ENCODE results near the gene PRDM16.

Gene PRDM16

DNA sequence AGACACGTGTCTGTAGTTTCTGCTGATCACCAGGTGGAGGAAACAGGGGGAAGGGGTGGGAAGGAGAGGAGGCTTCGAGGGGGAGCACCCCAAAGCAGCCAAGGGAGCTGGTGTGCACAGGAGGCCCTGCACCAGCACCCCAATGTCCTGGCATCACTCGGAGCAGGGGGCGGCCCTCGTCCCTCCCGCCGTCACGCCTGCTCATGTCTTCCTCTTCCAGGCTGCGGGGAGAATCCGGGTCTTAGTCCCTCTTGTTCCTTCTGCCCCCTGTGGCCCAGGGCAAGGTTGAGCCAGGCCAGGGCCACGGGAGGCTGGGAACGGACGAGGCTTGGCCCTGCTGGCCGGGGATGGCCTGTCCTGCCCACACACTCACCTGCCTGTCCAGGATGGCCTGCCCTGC, 364.1 kb downstream of the PRDM16 start:
- Histone ChIP-seq H3K9me3 (ENCODE audit: control insufficient read depth in 2 of 2, low read length in 2 of 2) (no peaks in the 10 kb centered on the region), H3K36me3 (ENCODE audit: control insufficient read depth in 2 of 2, insufficient read depth in 2 of 2, low read length in 2 of 2) (no peaks in the 10 kb centered on the region), H3K4me3 (ENCODE audit: low read length in 2 of 2) (no peak overlapping the region), H3K9ac (ENCODE audit: low read depth in 1 of 2, low read length in 2 of 2) (no peak overlapping the region), H3K27me3 (ENCODE audit: control insufficient read depth in 2 of 2, insufficient read depth in 2 of 2, low read length in 2 of 2) (peaks cover 0 to 2% of the 10 kb centered on the region in 2 donors), H3K4me1 (ENCODE audit: control insufficient read depth in 2 of 2, insufficient read depth in 2 of 2, low read length in 2 of 2) (no peaks in the 10 kb centered on the region), H3K27ac (ENCODE audit: low read depth in 2 of 2, low read length in 2 of 2) (no peak overlapping the region)

GRCh38 chr1:3433596-3434320, 364.8 kb downstream of the PRDM16 start:
- Histone ChIP-seq H3K27ac (ENCODE audit: low read depth in 2 of 2, low read length in 2 of 2) (no peak overlapping the region), H3K36me3 (ENCODE audit: control insufficient read depth in 2 of 2, insufficient read depth in 2 of 2, low read length in 2 of 2) (no peaks in the 10 kb centered on the region), H3K4me3 (ENCODE audit: low read length in 2 of 2) (no peak overlapping the region)

GRCh38 chr1:3434406-3435110, 365.6 kb downstream of the PRDM16 start:
- Histone ChIP-seq H3K36me3 (ENCODE audit: control insufficient read depth in 2 of 2, insufficient read depth in 2 of 2, low read length in 2 of 2) (no peaks in the 10 kb centered on the region), H3K4me3 (ENCODE audit: low read length in 2 of 2) (no peak overlapping the region), H3K9me3 (ENCODE audit: control insufficient read depth in 2 of 2, low read length in 2 of 2) (no peaks in the 10 kb centered on the region), H3K27ac (ENCODE audit: low read depth in 2 of 2, low read length in 2 of 2) (no peak overlapping the region), H3K9ac (ENCODE audit: low read depth in 1 of 2, low read length in 2 of 2) (no peak overlapping the region), H3K27me3 (ENCODE audit: control insufficient read depth in 2 of 2, insufficient read depth in 2 of 2, low read length in 2 of 2) (peaks cover 0 to 2% of the 10 kb centered on the region in 2 donors), H3K4me1 (ENCODE audit: control insufficient read depth in 2 of 2, insufficient read depth in 2 of 2, low read length in 2 of 2) (no peaks in the 10 kb centered on the region)

More at GRCh38 chr1:3433596-3434320, 364.8 kb downstream of the PRDM16 start:
- no peaks in the 10 kb centered on the region for H3K4me1 ChIP-seq (ENCODE audit: control insufficient read depth in 2 of 2, insufficient read depth in 2 of 2, low read length in 2 of 2)
- no peaks in the 10 kb centered on the region for H3K9me3 ChIP-seq (ENCODE audit: control insufficient read depth in 2 of 2, low read length in 2 of 2)
- no peak overlapping the region for H3K9ac ChIP-seq (ENCODE audit: low read depth in 1 of 2, low read length in 2 of 2)
- peaks cover 0 to 2% of the 10 kb centered on the region in 2 donors for H3K27me3 ChIP-seq (ENCODE audit: control insufficient read depth in 2 of 2, insufficient read depth in 2 of 2, low read length in 2 of 2)

- H3K27ac ChIP-seq (ENCODE audit: low read depth in 2 of 2, low read length in 2 of 2) = no peak overlapping the region
- H3K27me3 ChIP-seq (ENCODE audit: control insufficient read depth in 2 of 2, insufficient read depth in 2 of 2, low read length in 2 of 2) = peaks cover 0 to 2% of the 10 kb centered on the region in 2 donors
- no peak overlapping the region for H3K9ac ChIP-seq (ENCODE audit: low read depth in 1 of 2, low read length in 2 of 2)
- no peaks in the 10 kb centered on the region for H3K4me1 ChIP-seq (ENCODE audit: control insufficient read depth in 2 of 2, insufficient read depth in 2 of 2, low read length in 2 of 2)
- H3K9me3 ChIP-seq (ENCODE audit: control insufficient read depth in 2 of 2, low read length in 2 of 2) = no peaks in the 10 kb centered on the region
- H3K4me3 ChIP-seq (ENCODE audit: low read length in 2 of 2) = no peak overlapping the region
- H3K36me3 ChIP-seq (ENCODE audit: control insufficient read depth in 2 of 2, insufficient read depth in 2 of 2, low read length in 2 of 2) = no peaks in the 10 kb centered on the region
Observed at GRCh38 chr1:3435666-3436065, 366.7 kb downstream of the PRDM16 start.

- no peaks in the 10 kb centered on the region for H3K4me1 ChIP-seq (ENCODE audit: control insufficient read depth in 2 of 2, insufficient read depth in 2 of 2, low read length in 2 of 2)
- H3K9me3 ChIP-seq (ENCODE audit: control insufficient read depth in 2 of 2, low read length in 2 of 2) = no peaks in the 10 kb centered on the region
- H3K9ac ChIP-seq (ENCODE audit: low read depth in 1 of 2, low read length in 2 of 2) = no peak overlapping the region
- peaks cover 0 to 2% of the 10 kb centered on the region in 2 donors for H3K27me3 ChIP-seq (ENCODE audit: control insufficient read depth in 2 of 2, insufficient read depth in 2 of 2, low read length in 2 of 2)
- H3K36me3 ChIP-seq (ENCODE audit: control insufficient read depth in 2 of 2, insufficient read depth in 2 of 2, low read length in 2 of 2) = no peaks in the 10 kb centered on the region
- H3K27ac ChIP-seq (ENCODE audit: low read depth in 2 of 2, low read length in 2 of 2) = no peak overlapping the region
- H3K4me3 ChIP-seq (ENCODE audit: low read length in 2 of 2) = no peak overlapping the region
Observed at GRCh38 chr1:3436451-3436850, 367.4 kb downstream of the PRDM16 start.

GRCh38 chr1:3436901-3437300, 367.9 kb downstream of the PRDM16 start:
- Histone ChIP-seq H3K4me3 (ENCODE audit: low read length in 2 of 2) (no peak overlapping the region), H3K27ac (ENCODE audit: low read depth in 2 of 2, low read length in 2 of 2) (no peak overlapping the region), H3K9me3 (ENCODE audit: control insufficient read depth in 2 of 2, low read length in 2 of 2) (no peaks in the 10 kb centered on the region), H3K9ac (ENCODE audit: low read depth in 1 of 2, low read length in 2 of 2) (no peak overlapping the region), H3K27me3 (ENCODE audit: control insufficient read depth in 2 of 2, insufficient read depth in 2 of 2, low read length in 2 of 2) (peaks cover 0 to 3% of the 10 kb centered on the region in 2 donors), H3K4me1 (ENCODE audit: control insufficient read depth in 2 of 2, insufficient read depth in 2 of 2, low read length in 2 of 2) (no peaks in the 10 kb centered on the region), H3K36me3 (ENCODE audit: control insufficient read depth in 2 of 2, insufficient read depth in 2 of 2, low read length in 2 of 2) (no peaks in the 10 kb centered on the region)

DNA sequence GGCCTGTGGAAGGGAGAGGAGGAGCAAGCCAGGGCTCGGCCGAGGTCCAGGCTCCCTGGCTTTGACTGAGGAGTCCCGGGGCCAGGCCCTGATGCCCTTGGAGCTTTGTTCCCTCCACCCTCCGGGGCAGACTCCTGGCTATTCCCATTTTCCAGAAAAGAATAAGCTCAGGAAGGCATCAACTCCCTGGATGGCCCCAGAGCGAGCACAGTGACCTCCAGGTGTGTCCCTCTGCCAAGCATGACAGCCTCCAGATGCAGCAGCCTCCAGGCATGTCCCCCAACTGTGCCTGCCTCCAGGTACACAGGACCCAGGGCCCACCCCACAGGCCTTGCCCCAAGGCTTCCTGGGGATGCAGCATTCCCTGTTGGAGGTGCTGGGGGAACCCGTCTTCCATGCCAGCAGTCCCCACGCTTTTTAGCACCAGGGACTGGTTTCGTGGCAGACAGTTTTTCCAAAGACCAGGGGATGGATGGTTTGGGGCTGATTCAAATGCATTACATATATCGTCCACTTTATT, 369.7 kb downstream of the PRDM16 start:
- Histone ChIP-seq H3K4me3 (ENCODE audit: low read length in 2 of 2) (no peak overlapping the region), H3K4me1 (ENCODE audit: control insufficient read depth in 2 of 2, insufficient read depth in 2 of 2, low read length in 2 of 2) (no peaks in the 10 kb centered on the region), H3K9ac (ENCODE audit: low read depth in 1 of 2, low read length in 2 of 2) (no peak overlapping the region), H3K9me3 (ENCODE audit: control insufficient read depth in 2 of 2, low read length in 2 of 2) (no peaks in the 10 kb centered on the region), H3K27ac (ENCODE audit: low read depth in 2 of 2, low read length in 2 of 2) (no peak overlapping the region), H3K27me3 (ENCODE audit: control insufficient read depth in 2 of 2, insufficient read depth in 2 of 2, low read length in 2 of 2) (peaks cover 0 to 5% of the 10 kb centered on the region in 2 donors), H3K36me3 (ENCODE audit: control insufficient read depth in 2 of 2, insufficient read depth in 2 of 2, low read length in 2 of 2) (no peaks in the 10 kb centered on the region)

- H3K27ac ChIP-seq (ENCODE audit: low read depth in 2 of 2, low read length in 2 of 2) = no peak overlapping the region
- H3K27me3 ChIP-seq (ENCODE audit: control insufficient read depth in 2 of 2, insufficient read depth in 2 of 2, low read length in 2 of 2) = peaks cover 0 to 5% of the 10 kb centered on the region in 2 donors
- H3K9ac ChIP-seq (ENCODE audit: low read depth in 1 of 2, low read length in 2 of 2) = no peak overlapping the region
- no peak overlapping the region for H3K4me3 ChIP-seq (ENCODE audit: low read length in 2 of 2)
- no peaks in the 10 kb centered on the region for H3K36me3 ChIP-seq (ENCODE audit: control insufficient read depth in 2 of 2, insufficient read depth in 2 of 2, low read length in 2 of 2)
- H3K9me3 ChIP-seq (ENCODE audit: control insufficient read depth in 2 of 2, low read length in 2 of 2) = no peaks in the 10 kb centered on the region
- no peaks in the 10 kb centered on the region for H3K4me1 ChIP-seq (ENCODE audit: control insufficient read depth in 2 of 2, insufficient read depth in 2 of 2, low read length in 2 of 2)
Observed at GRCh38 chr1:3439346-3440299, 370.6 kb downstream of the PRDM16 start.

DNA sequence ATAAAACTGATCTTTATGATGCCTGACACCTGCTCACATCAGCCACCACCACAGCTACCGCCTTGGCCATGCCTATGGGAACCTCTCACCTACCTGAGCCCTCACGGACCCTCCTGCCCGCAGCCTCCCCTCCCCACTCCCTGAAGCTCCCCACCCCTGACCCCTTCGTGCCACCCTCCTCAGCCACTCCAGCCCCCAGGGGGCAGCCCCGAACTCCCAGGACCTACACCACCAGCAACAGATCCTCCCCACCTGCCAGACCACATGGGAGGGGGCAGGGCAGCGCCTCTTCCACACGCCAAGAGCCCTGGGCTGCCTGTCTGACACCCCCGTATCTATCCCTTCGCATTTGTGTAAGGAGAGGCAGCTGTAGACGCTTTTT, 371.3 kb downstream of the PRDM16 start:
- Histone ChIP-seq H3K9ac (ENCODE audit: low read depth in 1 of 2, low read length in 2 of 2) (no peak overlapping the region), H3K36me3 (ENCODE audit: control insufficient read depth in 2 of 2, insufficient read depth in 2 of 2, low read length in 2 of 2) (no peaks in the 10 kb centered on the region), H3K27ac (ENCODE audit: low read depth in 2 of 2, low read length in 2 of 2) (no peak overlapping the region), H3K9me3 (ENCODE audit: control insufficient read depth in 2 of 2, low read length in 2 of 2) (no peaks in the 10 kb centered on the region), H3K4me1 (ENCODE audit: control insufficient read depth in 2 of 2, insufficient read depth in 2 of 2, low read length in 2 of 2) (no peaks in the 10 kb centered on the region), H3K4me3 (ENCODE audit: low read length in 2 of 2) (no peak overlapping the region), H3K27me3 (ENCODE audit: control insufficient read depth in 2 of 2, insufficient read depth in 2 of 2, low read length in 2 of 2) (peaks cover 0 to 5% of the 10 kb centered on the region in 2 donors)

Data from mucosa of rectum (tissue), 2 donors.